ENCODE data around the gene PLA2G4F.

The PLA2G4F gene

GRCh38 chr15:42143866-42144625, 12.4 kb downstream of the PLA2G4F start:
- no peaks in the 10 kb centered on the region for H3K4me1 ChIP-seq (ENCODE audit: insufficient read depth, low read length)
- no peaks in the 10 kb centered on the region for H3K36me3 ChIP-seq (ENCODE audit: insufficient read depth, low read length)
- ATAC-seq (ENCODE audit: insufficient read depth, low read depth) (no peak), DNase-seq (no peak)
- H3K9ac ChIP-seq (ENCODE audit: low read depth, low read length), result no peak overlapping the region
- TF ChIP-seq EZH2 (IDR thresholded peaks at IDR 0.05; ENCODE audit: borderline replicate concordance, low read depth, low read length, severe bottlenecking), result no peak
- no peak for TF ChIP-seq CTCF (IDR thresholded peaks at IDR 0.05; ENCODE audit: borderline replicate concordance, extremely low read depth, low read length, poor library complexity, severe bottlenecking)
- no peaks in the 10 kb centered on the region for H3K9me3 ChIP-seq (ENCODE audit: insufficient read depth, low read length, severe bottlenecking)
- no peaks in the 10 kb centered on the region for H4K20me1 ChIP-seq (ENCODE audit: insufficient read depth, low read length)
- H3K4me2 ChIP-seq (ENCODE audit: insufficient read depth, low read length), result no peak overlapping the region
- no peaks in the 10 kb centered on the region for H3K79me2 ChIP-seq (ENCODE audit: insufficient read depth, low read length)
- H2AFZ ChIP-seq (ENCODE audit: low read depth, low read length), result no peak overlapping the region
- no peak overlapping the region for H3K27ac ChIP-seq (ENCODE audit: low read length)
- peaks cover 2% of the 10 kb centered on the region for H3K27me3 ChIP-seq (ENCODE audit: insufficient read depth, low read length, poor library complexity)
- no peak overlapping the region for H3K4me3 ChIP-seq (ENCODE audit: low read depth in 1 of 2, low read length in 2 of 2)

GRCh38 chr15:42143356-42143755, 13.1 kb downstream of the PLA2G4F start:
- Histone ChIP-seq H3K36me3 (ENCODE audit: insufficient read depth, low read length) (no peaks in the 10 kb centered on the region), H3K4me3 (ENCODE audit: low read depth in 1 of 2, low read length in 2 of 2) (no peak overlapping the region), H3K27me3 (ENCODE audit: insufficient read depth, low read length, poor library complexity) (peaks cover 2% of the 10 kb centered on the region), H3K9me3 (ENCODE audit: insufficient read depth, low read length, severe bottlenecking) (no peaks in the 10 kb centered on the region), H2AFZ (ENCODE audit: low read depth, low read length) (no peak overlapping the region), H3K4me2 (ENCODE audit: insufficient read depth, low read length) (no peak overlapping the region), H3K79me2 (ENCODE audit: insufficient read depth, low read length) (no peaks in the 10 kb centered on the region), H3K9ac (ENCODE audit: low read depth, low read length) (no peak overlapping the region), H3K27ac (ENCODE audit: low read length) (no peak overlapping the region), H3K4me1 (ENCODE audit: insufficient read depth, low read length) (no peaks in the 10 kb centered on the region), H4K20me1 (ENCODE audit: insufficient read depth, low read length) (no peaks in the 10 kb centered on the region)
- TF ChIP-seq CTCF (IDR thresholded peaks at IDR 0.05; ENCODE audit: borderline replicate concordance, extremely low read depth, low read length, poor library complexity, severe bottlenecking) (no peak), EZH2 (IDR thresholded peaks at IDR 0.05; ENCODE audit: borderline replicate concordance, low read depth, low read length, severe bottlenecking) (no peak)
- DNase-seq (no peak), ATAC-seq (ENCODE audit: insufficient read depth, low read depth) (no peak)

- H2AFZ ChIP-seq (ENCODE audit: low read depth, low read length), result no peak overlapping the region
- no peak overlapping the region for H3K9ac ChIP-seq (ENCODE audit: low read depth, low read length)
- no peak overlapping the region for H3K27ac ChIP-seq (ENCODE audit: low read length)
- H3K27me3 ChIP-seq (ENCODE audit: insufficient read depth, low read length, poor library complexity), result peaks cover 2% of the 10 kb centered on the region
- TF ChIP-seq EZH2 (IDR thresholded peaks at IDR 0.05; ENCODE audit: borderline replicate concordance, low read depth, low read length, severe bottlenecking), result no peak
- no peak for TF ChIP-seq CTCF (IDR thresholded peaks at IDR 0.05; ENCODE audit: borderline replicate concordance, extremely low read depth, low read length, poor library complexity, severe bottlenecking)
- H3K36me3 ChIP-seq (ENCODE audit: insufficient read depth, low read length), result no peaks in the 10 kb centered on the region
- H4K20me1 ChIP-seq (ENCODE audit: insufficient read depth, low read length), result no peaks in the 10 kb centered on the region
- H3K79me2 ChIP-seq (ENCODE audit: insufficient read depth, low read length), result no peaks in the 10 kb centered on the region
- no peak for ATAC-seq (ENCODE audit: insufficient read depth, low read depth)
- H3K4me3 ChIP-seq (ENCODE audit: low read depth in 1 of 2, low read length in 2 of 2), result no peak overlapping the region
- no peaks in the 10 kb centered on the region for H3K4me1 ChIP-seq (ENCODE audit: insufficient read depth, low read length)
- DNase-seq, result no peak
- no peaks in the 10 kb centered on the region for H3K9me3 ChIP-seq (ENCODE audit: insufficient read depth, low read length, severe bottlenecking)
- no peak overlapping the region for H3K4me2 ChIP-seq (ENCODE audit: insufficient read depth, low read length)
Measured at GRCh38 chr15:42141795-42142667, 14.4 kb downstream of the PLA2G4F start.

Data from DND-41 (cell line).